Immature natural killer cell (primary cell): ENCODE measurements around the gene PARD6B. TPM values are rescaled to one million over a fixed set of nuclear protein-coding genes. Genes with fewer than 3 reads are reported as not detected.

Source experiments
- DNase-seq, 3 donors: peaks; one replicate each; pipeline ENCODE4 v3.0.0; 2022; ENCODE audit warnings: mixed read lengths in 1 of 3
- H3K27ac Mint-ChIP-seq, 6 donors: one replicate each; pipeline ENCODE4 v1.8.0; 2020; ENCODE audit warnings: mixed read lengths in 6 of 6, mild to moderate bottlenecking in 5 of 6, inconsistent platforms in 4 of 6, moderate library complexity in 3 of 6
- H3K27me3 Mint-ChIP-seq, 3 donors: one replicate each; pipeline ENCODE4 v1.8.0; 2020 to 2021; ENCODE audit warnings: low read depth in 3 of 3, mild to moderate bottlenecking in 3 of 3, mixed read lengths in 3 of 3, moderate library complexity in 3 of 3, inconsistent platforms in 1 of 3
- H3K36me3 Mint-ChIP-seq, 3 donors: one replicate each; pipeline ENCODE4 v1.8.0; 2020; ENCODE audit warnings: mixed read lengths in 3 of 3, inconsistent platforms in 2 of 3, mild to moderate bottlenecking in 2 of 3
- H3K4me1 Mint-ChIP-seq, 2 donors: one replicate each; pipeline ENCODE4 v1.8.0; 2020; ENCODE audit warnings: inconsistent platforms in 2 of 2, mild to moderate bottlenecking in 2 of 2, mixed read lengths in 2 of 2, moderate library complexity in 1 of 2
- H3K4me3 Mint-ChIP-seq, 5 donors: one replicate each; pipeline ENCODE4 v1.8.0; 2020; ENCODE audit warnings: mild to moderate bottlenecking in 5 of 5, mixed read lengths in 5 of 5, inconsistent platforms in 3 of 5, moderate library complexity in 3 of 5
- H3K9me3 Mint-ChIP-seq, 6 donors: one replicate each; pipeline ENCODE4 v1.8.0; 2020; ENCODE audit warnings: mild to moderate bottlenecking in 6 of 6, mixed read lengths in 6 of 6, inconsistent platforms in 4 of 6, moderate library complexity in 3 of 6
- polyA plus RNA-seq, 3 donors: library from polyadenylated mRNA; unstranded; fragments of 300-500 nt; fragmentation: Illumina TruSeq; gene quantifications; one replicate each; pipeline ENCODE4 v1.2.3, GENCODE V29; 2021

PARD6B gene
- polyA plus RNA-seq = 1 to 10 TPM in 1 of 3 donors, under 1 TPM in 2; 0.38 to 1.1 (median 0.96) TPM

- H3K36me3 Mint-ChIP-seq = peaks cover 0 to 6% (median 0%) of the 10 kb centered on the region in 3 donors
- peaks cover 15 to 17% of the 10 kb centered on the region in 2 donors for H3K4me1 Mint-ChIP-seq
- peak within 1 kb of the TSS; percentile 59 to 89 (median 82) for H3K27ac Mint-ChIP-seq
- H3K9me3 Mint-ChIP-seq = no peaks in the 10 kb centered on the region
- peaks cover 3 to 14% (median 6%) of the 10 kb centered on the region in 3 donors for H3K27me3 Mint-ChIP-seq
- DNase-seq = peak; percentile 98 to 99 (median 99)
- H3K4me3 Mint-ChIP-seq = peak within 1 kb of the TSS; percentile 85 to 90 (median 87)
Observed at GRCh38 chr20:50731055-50731929, at the start of gene PARD6B. Gene PARD6B (plus strand): TSS chr20:50731580. CDS start chr20:50731787, 207 bp downstream.

DNA sequence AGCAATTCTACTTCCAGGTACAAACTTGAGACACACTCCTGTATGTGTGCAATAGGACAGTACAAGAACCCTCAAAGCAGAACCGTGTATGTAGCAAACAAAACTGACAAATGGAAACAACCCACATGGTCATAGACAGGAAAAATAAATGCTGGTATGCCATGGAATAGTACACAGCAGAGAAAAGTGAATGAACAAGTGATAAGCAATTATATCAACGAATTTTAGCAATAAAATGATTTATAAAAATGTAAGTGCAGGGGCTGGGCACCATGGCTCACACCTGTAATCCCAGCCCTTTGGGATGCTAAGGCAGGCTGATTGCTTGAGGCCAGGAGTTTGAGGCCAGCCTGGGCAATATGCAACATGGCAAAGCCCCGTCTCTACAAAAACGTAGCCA is 49.3 kb upstream of the PARD6B start:
- peaks cover 0 to 1% (median under 1%) of the 10 kb centered on the region in 3 donors for H3K27me3 Mint-ChIP-seq
- no peaks in the 10 kb centered on the region for H3K36me3 Mint-ChIP-seq
- no peaks in the 10 kb centered on the region for H3K9me3 Mint-ChIP-seq
- H3K4me3 Mint-ChIP-seq = no peak overlapping the region
- H3K4me1 Mint-ChIP-seq = no peaks in the 10 kb centered on the region
- DNase-seq = no peak
- no peak overlapping the region for H3K27ac Mint-ChIP-seq

DNA sequence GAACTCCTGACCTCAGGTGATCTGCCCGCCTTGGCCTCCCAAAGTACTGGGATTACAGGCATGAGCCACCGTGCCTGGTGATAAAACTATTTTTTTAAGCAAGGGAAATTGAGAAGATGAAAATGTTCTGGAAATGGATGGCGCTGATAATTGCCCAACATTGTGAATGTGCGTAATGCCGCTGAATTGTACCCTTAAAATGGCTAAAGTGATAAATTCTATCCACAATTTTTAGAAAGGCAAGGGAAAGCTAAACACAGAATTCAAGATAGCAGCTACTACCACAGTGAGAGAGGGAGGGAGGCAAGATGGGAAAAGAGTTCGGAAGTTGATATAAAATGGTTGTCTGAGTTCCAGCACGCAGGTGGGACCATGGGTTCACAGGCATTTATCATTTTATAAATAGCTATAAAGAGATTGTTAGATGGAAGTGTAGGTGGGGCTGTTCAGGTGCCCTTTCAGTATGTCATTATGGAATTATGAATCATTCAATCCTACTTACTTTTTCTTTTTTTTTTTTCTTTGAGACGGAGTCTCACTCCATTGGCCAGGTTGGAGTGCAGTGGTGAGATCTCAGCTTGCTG is 48.3 kb upstream of the PARD6B start:
- Mint-ChIP-seq H3K9me3 (no peaks in the 10 kb centered on the region), H3K27ac (no peak overlapping the region), H3K27me3 (peaks cover 0 to 6% (median 0%) of the 10 kb centered on the region in 3 donors), H3K4me1 (no peaks in the 10 kb centered on the region), H3K36me3 (no peaks in the 10 kb centered on the region), H3K4me3 (no peak overlapping the region)
- no peak for DNase-seq

DNA sequence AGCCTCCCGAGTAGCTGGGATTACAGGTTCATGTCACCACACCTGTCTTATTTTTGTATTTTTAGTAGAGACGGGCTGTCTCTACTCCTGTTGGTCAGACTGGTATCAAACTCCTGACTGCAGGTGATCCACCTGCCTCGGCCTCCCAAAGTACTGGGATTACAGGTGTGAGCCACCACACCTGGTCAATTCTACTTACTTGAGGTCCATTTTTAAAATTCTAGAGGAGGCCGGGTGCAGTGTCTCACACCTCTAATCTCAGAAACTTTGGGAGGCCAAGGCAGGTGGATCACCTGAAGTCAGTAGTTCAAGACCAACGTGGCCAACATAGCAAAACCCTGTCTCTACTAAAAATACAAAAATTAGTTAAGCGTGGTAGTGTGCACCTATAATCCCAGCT is 47.8 kb upstream of the PARD6B start:
- DNase-seq = no peak
- Mint-ChIP-seq H3K9me3 (no peaks in the 10 kb centered on the region), H3K36me3 (no peaks in the 10 kb centered on the region), H3K27me3 (peaks cover 0 to 7% (median 0%) of the 10 kb centered on the region in 3 donors), H3K27ac (no peak overlapping the region), H3K4me3 (no peak overlapping the region), H3K4me1 (no peaks in the 10 kb centered on the region)

GRCh38 chr20:50686821-50687220 is 44.6 kb upstream of the PARD6B start:
- Mint-ChIP-seq H3K4me1 (no peaks in the 10 kb centered on the region), H3K27me3 (peaks cover 3 to 11% (median 6%) of the 10 kb centered on the region in 3 donors), H3K27ac (no peak overlapping the region), H3K9me3 (no peaks in the 10 kb centered on the region), H3K4me3 (no peak overlapping the region), H3K36me3 (no peaks in the 10 kb centered on the region)
- DNase-seq = no peak

- peaks cover 6 to 11% (median 10%) of the 10 kb centered on the region in 3 donors for H3K27me3 Mint-ChIP-seq
- no peak for DNase-seq
- H3K27ac Mint-ChIP-seq = no peak overlapping the region
- no peaks in the 10 kb centered on the region for H3K4me1 Mint-ChIP-seq
- no peak overlapping the region for H3K4me3 Mint-ChIP-seq
- H3K36me3 Mint-ChIP-seq = no peaks in the 10 kb centered on the region
- H3K9me3 Mint-ChIP-seq = no peaks in the 10 kb centered on the region
Observed at GRCh38 chr20:50688256-50688975, 43.0 kb upstream of the PARD6B start.

DNA sequence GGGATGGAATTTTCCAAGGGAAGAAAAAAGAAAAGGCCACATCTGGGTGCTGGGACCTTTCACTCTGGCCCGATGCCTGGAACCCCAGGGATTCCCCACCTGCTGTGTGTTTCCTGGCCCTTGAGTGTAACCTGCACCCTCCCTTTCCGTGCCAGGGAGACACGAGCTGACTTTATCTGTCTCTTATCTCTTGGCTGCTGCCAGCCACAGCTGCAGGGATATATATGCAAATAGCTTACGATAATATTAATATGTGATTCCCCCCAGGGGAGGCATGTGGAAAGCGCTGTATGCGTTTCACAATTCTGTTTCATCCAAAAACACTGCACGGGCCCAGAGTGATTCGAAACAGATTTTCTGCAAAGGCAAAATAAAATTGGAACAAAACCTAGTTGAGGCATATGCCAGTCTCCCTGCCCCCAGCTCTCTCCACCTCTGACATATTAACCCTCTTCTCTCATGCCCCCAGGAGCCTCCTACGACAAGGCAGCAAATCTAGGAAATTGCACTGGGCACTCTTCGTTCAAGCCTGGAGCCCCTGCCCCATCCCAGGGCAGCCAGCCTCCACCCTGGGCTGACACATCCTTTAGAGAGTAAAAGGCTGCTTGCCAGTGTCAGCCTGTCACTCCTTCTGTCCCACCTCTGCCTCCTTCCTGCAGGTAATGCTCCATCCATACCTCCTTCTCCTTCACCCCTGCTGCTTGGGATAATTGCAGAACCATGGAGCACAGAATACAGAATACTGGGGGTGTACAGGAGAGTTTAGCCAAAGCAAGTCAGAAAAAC is 41.3 kb upstream of the PARD6B start:
- peaks cover 7 to 14% (median 12%) of the 10 kb centered on the region in 3 donors for H3K27me3 Mint-ChIP-seq
- H3K4me1 Mint-ChIP-seq = no peaks in the 10 kb centered on the region
- H3K4me3 Mint-ChIP-seq = no peak overlapping the region
- H3K36me3 Mint-ChIP-seq = no peaks in the 10 kb centered on the region
- no peaks in the 10 kb centered on the region for H3K9me3 Mint-ChIP-seq
- no peak overlapping the region for H3K27ac Mint-ChIP-seq
- no peak for DNase-seq

GRCh38 chr20:50690650-50691572 is 40.5 kb upstream of the PARD6B start, which contains the start of gene RIPOR3:
Gene RIPOR3 (minus strand): TSS chr20:50691542. CDS start chr20:50691128, 414 bp downstream.
- Mint-ChIP-seq H3K4me3 (no peak within 1 kb of the TSS), H3K36me3 (no peaks in the 10 kb centered on the region), H3K27me3 (peaks cover 7 to 17% (median 12%) of the 10 kb centered on the region in 3 donors), H3K9me3 (no peaks in the 10 kb centered on the region), H3K4me1 (no peaks in the 10 kb centered on the region), H3K27ac (peak within 1 kb of the TSS in 1 of 6 donors; percentile 8)
- no peak for DNase-seq

- no peaks in the 10 kb centered on the region for H3K36me3 Mint-ChIP-seq
- DNase-seq = no peak
- no peaks in the 10 kb centered on the region for H3K4me1 Mint-ChIP-seq
- H3K27ac Mint-ChIP-seq = peak overlapping the region in 1 of 6 donors; percentile 8
- H3K9me3 Mint-ChIP-seq = no peaks in the 10 kb centered on the region
- peaks cover 7 to 17% (median 12%) of the 10 kb centered on the region in 3 donors for H3K27me3 Mint-ChIP-seq
- no peak overlapping the region for H3K4me3 Mint-ChIP-seq
Observed at GRCh38 chr20:50691573-50692551, 39.5 kb upstream of the PARD6B start.

DNA sequence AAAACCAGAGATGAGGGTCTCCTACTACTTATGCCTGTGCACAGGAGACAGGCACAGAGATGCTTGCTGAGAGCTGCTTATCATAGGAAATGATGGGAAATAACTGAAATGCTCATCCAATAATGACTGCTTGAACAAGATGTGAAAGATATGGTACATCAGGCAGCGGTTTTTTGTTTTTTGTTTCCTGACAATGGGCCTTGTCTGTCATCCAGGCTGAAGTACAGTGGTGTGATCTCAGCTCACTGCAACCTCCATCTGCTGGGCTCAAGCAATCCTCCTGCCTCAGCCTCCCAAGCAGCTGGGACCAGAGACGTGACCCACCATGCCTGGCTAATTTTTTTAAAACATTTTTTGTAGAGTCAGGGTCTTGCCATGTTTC is 38.8 kb upstream of the PARD6B start:
- DNase-seq = no peak
- H3K27me3 Mint-ChIP-seq = peaks cover 7 to 14% (median 12%) of the 10 kb centered on the region in 3 donors
- H3K27ac Mint-ChIP-seq = no peak overlapping the region
- H3K9me3 Mint-ChIP-seq = no peaks in the 10 kb centered on the region
- no peak overlapping the region for H3K4me3 Mint-ChIP-seq
- no peaks in the 10 kb centered on the region for H3K36me3 Mint-ChIP-seq
- no peaks in the 10 kb centered on the region for H3K4me1 Mint-ChIP-seq

GRCh38 chr20:50693001-50693400 is 38.4 kb upstream of the PARD6B start:
- Mint-ChIP-seq H3K4me3 (no peak overlapping the region), H3K27me3 (peaks cover 7 to 15% (median 11%) of the 10 kb centered on the region in 3 donors), H3K27ac (no peak overlapping the region), H3K4me1 (no peaks in the 10 kb centered on the region), H3K36me3 (no peaks in the 10 kb centered on the region), H3K9me3 (no peaks in the 10 kb centered on the region)
- DNase-seq = no peak
